Measurements from ENCODE around the gene NXPH2.
"Not testable (repeated sequence)": the region's sequence is repeated elsewhere in the genome, so short reads cannot be mapped to it uniquely, and the experiment has no call there.

NXPH2 gene

GRCh38 chr2:138752197-138752956, 27.8 kb downstream of the NXPH2 start:
- DNase-seq = no peak

- DNase-seq = peak in 1 of 2 experiments; percentile 40
Observed at GRCh38 chr2:138744713-138745112, 35.5 kb downstream of the NXPH2 start.

GRCh38 chr2:138742441-138743057, 37.6 kb downstream of the NXPH2 start:
- peak in 1 of 2 experiments; percentile 38 for DNase-seq

GRCh38 chr2:138741851-138742250, 38.3 kb downstream of the NXPH2 start:
- DNase-seq = peak; percentile 56 to 76

GRCh38 chr2:138737009-138737554, 43.1 kb downstream of the NXPH2 start:
- not testable (repeated sequence) for DNase-seq

- no peak for DNase-seq
Observed at GRCh38 chr2:138732651-138733050, 47.5 kb downstream of the NXPH2 start.

GRCh38 chr2:138730497-138731030, 49.6 kb downstream of the NXPH2 start:
- no peak for DNase-seq

- no peak for DNase-seq
Observed at GRCh38 chr2:138727956-138728355, 52.2 kb downstream of the NXPH2 start.

- no peak for DNase-seq
Observed at GRCh38 chr2:138726681-138727080, 53.5 kb downstream of the NXPH2 start.

GRCh38 chr2:138724729-138725459, 55.3 kb downstream of the NXPH2 start:
- DNase-seq = no peak

GRCh38 chr2:138724327-138724726, 55.9 kb downstream of the NXPH2 start:
- no peak for DNase-seq

GRCh38 chr2:138723196-138723987, 56.8 kb downstream of the NXPH2 start:
- peak in 1 of 2 experiments; percentile 6 for DNase-seq

GRCh38 chr2:138722316-138722715, 57.9 kb downstream of the NXPH2 start:
- DNase-seq = no peak

GRCh38 chr2:138720035-138720838, 60.0 kb downstream of the NXPH2 start:
- DNase-seq = no peak

GRCh38 chr2:138718405-138718804, 61.8 kb downstream of the NXPH2 start:
- no peak for DNase-seq

GRCh38 chr2:138716183-138716582, 64.0 kb downstream of the NXPH2 start:
- no peak for DNase-seq

- no peak for DNase-seq
Observed at GRCh38 chr2:138713504-138713903, 66.7 kb downstream of the NXPH2 start.

GRCh38 chr2:138713069-138713496, 67.1 kb downstream of the NXPH2 start:
- no peak for DNase-seq

- DNase-seq = no peak
Observed at GRCh38 chr2:138712212-138712979, 67.8 kb downstream of the NXPH2 start.

- DNase-seq = no peak
Observed at GRCh38 chr2:138711812-138712211, 68.4 kb downstream of the NXPH2 start.

Data from NCI-H446 (cell line).